Globus pallidus (tissue), 1 donor: ENCODE results near the gene SLFN12L.
A peak's percentile ranks its signal among the peaks of the same experiment; 100 is the strongest.

Source experiments
- DNase-seq: peaks from one replicate; pipeline ENCODE4 v3.0.0-alpha.2; 2015; ENCODE audit warnings: low spot score

Gene SLFN12L

DNA sequence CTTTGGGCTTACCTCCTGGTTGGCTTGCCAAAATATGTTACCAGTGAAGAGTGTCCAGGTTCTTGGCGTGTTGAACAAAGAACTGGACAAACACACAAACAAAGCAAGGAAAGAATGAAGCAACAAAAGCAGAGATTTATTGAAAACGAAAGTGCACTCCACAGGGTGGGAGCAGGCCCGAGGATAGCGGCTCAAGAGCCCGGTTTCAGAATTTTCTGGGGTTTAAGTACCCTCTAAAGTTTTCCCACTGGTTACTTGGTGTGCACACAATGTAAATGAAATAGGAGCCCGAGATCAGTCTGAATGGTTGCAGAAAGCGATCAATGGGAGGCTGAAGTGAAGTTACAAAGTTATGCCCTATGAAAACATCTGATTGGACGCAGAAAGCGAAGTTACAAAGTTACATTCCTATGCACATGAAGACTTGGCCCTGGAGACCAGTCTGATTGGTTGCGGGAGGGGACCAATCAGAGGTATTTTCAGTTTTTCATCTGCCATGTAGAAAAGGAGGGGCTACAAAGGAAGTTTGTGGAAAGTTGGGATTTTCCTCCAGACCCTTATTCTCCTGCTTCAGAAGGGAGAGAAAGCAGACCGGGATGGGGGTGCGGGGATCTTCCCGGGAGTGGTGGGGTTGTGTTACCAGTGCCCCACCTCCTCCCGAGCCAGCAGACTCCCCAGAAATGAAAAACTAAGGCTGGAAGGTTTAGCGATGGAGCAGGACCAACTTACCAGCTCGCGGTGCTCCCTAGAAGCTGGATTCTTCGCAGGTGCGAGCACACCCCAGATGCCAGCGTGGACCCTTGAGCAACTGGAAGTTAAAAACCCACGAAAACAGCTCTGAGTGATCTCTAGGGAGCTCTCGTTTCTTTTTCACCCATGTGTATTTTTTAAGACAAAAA is 105.1 kb downstream of the SLFN12L start, which contains the start of gene SLFN12:
TSS of gene SLFN12 (minus strand) at position 325 of the 899 bp plus-strand sequence. CDS start 9,472 bp downstream, outside the sequence.
- peak; percentile 55 for DNase-seq

GRCh38 chr17:35429702-35430101 is 107.8 kb downstream of the SLFN12L start:
- DNase-seq = no peak

DNA sequence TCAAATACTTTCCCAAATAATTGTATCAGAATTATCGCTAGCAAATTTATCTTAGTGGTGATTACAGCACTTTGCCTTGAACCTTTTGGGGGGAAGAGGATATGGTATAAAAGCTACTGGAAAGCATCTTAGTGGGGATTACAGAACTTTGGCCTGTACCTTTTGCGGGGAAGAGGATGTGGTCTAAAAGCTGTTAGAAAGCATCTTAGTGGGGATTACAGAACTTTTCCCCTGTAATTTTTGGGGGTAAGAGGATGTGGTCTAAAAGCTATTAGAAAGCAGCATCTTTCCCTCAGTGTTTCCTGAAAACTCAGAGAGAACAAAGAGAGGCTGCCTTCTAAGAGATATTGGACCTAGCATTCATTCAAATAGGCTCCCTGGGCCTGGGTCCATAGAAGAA is 109.2 kb downstream of the SLFN12L start:
- DNase-seq = no peak

DNA sequence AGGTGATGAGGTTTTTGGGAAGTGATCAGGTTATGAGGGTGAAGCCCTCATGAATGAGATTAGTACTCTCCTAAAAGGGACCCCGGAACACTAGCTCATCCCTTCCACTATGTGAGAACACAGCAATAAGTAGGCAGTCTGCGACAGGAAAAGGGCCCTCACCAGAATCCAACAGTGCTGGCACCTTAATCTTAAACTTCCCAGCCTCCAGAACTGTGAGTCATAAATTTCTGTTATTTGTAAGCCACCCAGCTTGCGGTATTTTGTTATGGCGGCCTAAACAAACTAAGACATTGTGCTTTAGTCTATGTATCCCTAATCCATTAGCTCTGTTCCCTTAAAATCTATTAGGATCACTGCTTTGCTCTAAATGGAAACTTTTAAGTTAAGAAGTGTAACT is 113.7 kb downstream of the SLFN12L start:
- DNase-seq = no peak
